SK-N-SH treated with all-trans-retinoic acid at 6 μM for 48 hours (cell line): ENCODE data around the gene ARF1.

ENCODE experiments used
- TOX ChIP-seq: fragments of 250-450 bp; sonication (Bioruptor Pico); IDR thresholded peaks from 2 replicates; pipeline ENCODE4 v1.8.0; 2021; ENCODE audit warnings: mild to moderate bottlenecking, moderate library complexity, borderline replicate concordance
- ZFP3 ChIP-seq: fragments of 250-450 bp; sonication (Bioruptor Pico); IDR thresholded peaks from 2 replicates; pipeline ENCODE4 v1.5.0; 2020; ENCODE audit warnings: mild to moderate bottlenecking, moderate library complexity
- TF ChIP-seq, protein P1 (sequence below): fragments of 250-450 bp; sonication (Bioruptor Pico); IDR thresholded peaks from 2 replicates; pipeline ENCODE4 v1.8.0; 2020; ENCODE audit warnings: mild to moderate bottlenecking, moderate library complexity, borderline replicate concordance

DNA sequence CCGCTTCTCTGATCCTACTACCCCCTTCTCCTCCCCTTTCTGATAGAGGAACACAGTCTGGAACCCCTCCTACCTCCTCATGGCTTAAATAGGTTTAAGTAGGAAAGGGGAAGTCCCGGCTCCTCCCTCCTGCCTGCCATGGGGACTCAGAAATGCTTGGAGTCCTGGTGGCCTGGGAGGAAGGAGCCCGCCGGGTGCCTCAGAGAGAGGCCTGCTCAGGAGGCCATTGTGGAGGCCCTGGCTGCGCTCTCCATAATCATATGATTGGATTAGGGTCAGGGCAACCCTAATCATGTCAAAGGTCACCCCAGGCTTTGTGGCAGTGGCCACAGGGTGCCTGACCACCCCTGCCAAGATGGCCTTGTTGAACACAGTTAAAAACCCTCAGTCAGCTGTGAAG, 46.7 kb upstream of the ARF1 start:
- no peak for TF ChIP-seq TOX (CRISPR knock-in tag)
- TF ChIP-seq, protein P1, sequence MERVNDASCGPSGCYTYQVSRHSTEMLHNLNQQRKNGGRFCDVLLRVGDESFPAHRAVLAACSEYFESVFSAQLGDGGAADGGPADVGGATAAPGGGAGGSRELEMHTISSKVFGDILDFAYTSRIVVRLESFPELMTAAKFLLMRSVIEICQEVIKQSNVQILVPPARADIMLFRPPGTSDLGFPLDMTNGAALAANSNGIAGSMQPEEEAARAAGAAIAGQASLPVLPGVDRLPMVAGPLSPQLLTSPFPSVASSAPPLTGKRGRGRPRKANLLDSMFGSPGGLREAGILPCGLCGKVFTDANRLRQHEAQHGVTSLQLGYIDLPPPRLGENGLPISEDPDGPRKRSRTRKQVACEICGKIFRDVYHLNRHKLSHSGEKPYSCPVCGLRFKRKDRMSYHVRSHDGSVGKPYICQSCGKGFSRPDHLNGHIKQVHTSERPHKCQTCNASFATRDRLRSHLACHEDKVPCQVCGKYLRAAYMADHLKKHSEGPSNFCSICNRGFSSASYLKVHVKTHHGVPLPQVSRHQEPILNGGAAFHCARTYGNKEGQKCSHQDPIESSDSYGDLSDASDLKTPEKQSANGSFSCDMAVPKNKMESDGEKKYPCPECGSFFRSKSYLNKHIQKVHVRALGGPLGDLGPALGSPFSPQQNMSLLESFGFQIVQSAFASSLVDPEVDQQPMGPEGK (CRISPR knock-in tag): no peak
- TF ChIP-seq ZFP3: no peak
